Measurements from ENCODE around the gene TWIST2.

GRCh38 chr2:238943338-238944067, 95.6 kb downstream of the TWIST2 start:
- TF ChIP-seq EZH2 (IDR thresholded peaks at IDR 0.05), result no peak
- no peak for TF ChIP-seq POLR2AphosphoS5 (IDR thresholded peaks at IDR 0.05; ENCODE audit: borderline replicate concordance, low read depth, low read length)
